HG03159 (cell line): ENCODE data around the gene CALN1.
"Not testable (repeated sequence)": the region's sequence is repeated elsewhere in the genome, so short reads cannot be mapped to it uniquely, and the experiment has no call there.

Source experiments
- ATAC-seq: cut with Tn5 transposase; IDR thresholded peaks from one replicate; pipeline ENCODE4 v1.9.1; 2021; ENCODE audit warnings: mild to moderate bottlenecking, moderate library complexity; ENCODE audit not compliant: unreplicated experiment

The CALN1 gene

GRCh38 chr7:72412121-72412618, at the start of gene CALN1:
Gene CALN1 (minus strand): TSS chr7:72412338.
- ATAC-seq = not testable (repeated sequence)

GRCh38 chr7:72453471-72453870, 41.3 kb upstream of the CALN1 start:
- ATAC-seq = no peak

GRCh38 chr7:72447465-72448204, 35.5 kb upstream of the CALN1 start:
- no peak for ATAC-seq

GRCh38 chr7:72446591-72447462, 34.7 kb upstream of the CALN1 start:
- no peak for ATAC-seq

DNA sequence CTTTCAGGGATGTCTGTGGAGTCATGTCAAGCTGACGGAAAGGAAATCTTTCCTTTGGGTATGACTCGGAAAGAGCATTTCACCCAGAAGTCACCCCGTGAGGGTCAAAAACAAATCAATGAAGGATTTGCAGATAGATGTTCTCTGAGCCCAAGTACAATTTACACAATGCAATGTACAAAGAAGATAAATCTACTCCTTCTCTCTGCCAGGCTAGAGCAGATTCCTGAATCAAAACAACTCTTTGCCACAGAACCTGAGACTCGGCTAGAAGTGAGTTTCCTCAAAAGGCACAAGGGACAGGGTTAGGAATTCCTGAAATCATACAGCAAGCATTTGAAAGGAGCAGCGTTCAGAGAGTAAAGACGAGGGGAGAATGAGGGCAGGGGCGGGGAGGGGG, 34.0 kb upstream of the CALN1 start:
- ATAC-seq = no peak

DNA sequence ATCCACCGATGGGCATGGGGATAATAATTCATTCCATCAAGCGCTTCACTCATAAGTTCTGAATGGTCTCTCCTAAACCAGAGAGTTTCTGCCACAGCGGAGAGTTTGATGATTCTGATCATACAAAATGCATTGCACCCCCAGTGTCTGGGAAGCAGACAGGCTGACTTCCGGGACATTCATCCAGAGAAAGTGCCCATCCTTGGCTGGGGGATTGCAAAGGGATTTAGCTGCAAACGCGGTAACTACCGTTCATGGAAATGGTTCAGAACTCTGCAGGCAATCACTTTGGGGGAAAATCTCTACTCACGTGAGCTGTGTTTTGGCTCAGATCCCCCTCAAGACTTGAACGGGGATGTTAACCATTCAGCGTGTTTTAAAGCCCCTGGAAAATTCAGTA, 33.4 kb upstream of the CALN1 start:
- no peak for ATAC-seq

DNA sequence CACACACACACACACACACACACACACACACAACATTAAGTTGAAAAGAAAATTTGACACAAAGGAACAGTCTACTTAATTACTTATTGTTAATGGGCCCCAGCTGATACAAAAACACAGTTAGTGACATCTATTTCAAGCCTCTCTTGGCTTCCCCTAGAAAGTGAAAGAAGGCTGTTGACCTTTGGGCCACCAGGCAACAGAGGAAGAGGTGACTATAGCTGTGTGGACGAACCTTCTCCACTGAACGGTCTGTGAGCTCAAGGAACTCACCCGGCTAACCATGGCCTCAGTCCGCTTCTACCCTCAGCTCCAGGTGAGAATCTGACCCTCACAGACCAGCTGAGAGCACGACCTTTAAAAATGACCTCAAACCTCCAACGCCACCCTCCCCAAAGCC, 32.9 kb upstream of the CALN1 start:
- ATAC-seq = no peak

- ATAC-seq = no peak
Measured at GRCh38 chr7:72444026-72444776, 32.1 kb upstream of the CALN1 start.

DNA sequence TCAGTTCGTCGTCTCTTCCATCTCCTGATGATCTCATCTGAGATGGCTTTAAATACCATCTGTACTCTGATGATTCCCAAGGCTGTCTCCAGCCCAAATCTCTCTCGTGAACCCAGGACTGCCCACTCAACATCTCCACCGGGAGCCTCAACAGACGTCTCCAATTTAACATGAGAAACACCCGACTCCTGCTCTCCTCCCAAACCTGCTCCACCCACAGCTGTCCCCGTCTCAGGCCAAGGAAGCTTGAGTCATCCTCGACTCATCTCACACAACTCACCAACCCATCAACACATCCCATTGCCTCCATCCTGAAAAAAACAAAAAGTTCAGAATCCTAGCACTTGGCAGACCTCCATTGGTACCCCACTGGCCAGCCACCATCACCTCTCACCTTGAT, 29.7 kb upstream of the CALN1 start:
- no peak for ATAC-seq

GRCh38 chr7:72438491-72438890, 26.4 kb upstream of the CALN1 start:
- no peak for ATAC-seq

DNA sequence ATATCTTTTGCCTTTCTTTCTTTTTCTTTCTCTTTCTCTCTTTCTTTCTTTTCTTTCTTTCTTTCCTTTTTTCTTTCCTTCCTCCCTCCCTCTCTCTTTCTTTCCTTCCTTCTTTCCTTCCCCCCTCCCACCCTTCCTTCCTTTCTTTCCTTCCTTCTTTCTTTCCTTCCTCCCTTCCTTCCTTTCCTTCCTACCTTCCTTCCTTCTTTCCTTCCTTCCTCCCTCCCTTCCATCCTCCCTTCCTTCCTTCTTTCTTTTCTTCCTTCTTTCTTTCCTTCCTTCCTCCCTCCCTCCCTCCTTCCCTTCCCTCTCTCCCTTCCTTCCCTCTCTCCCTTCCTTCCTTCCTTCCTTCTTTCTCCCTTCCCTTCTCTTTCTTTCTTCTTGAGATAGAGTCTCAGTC, 25.5 kb upstream of the CALN1 start:
- ATAC-seq = no peak

DNA sequence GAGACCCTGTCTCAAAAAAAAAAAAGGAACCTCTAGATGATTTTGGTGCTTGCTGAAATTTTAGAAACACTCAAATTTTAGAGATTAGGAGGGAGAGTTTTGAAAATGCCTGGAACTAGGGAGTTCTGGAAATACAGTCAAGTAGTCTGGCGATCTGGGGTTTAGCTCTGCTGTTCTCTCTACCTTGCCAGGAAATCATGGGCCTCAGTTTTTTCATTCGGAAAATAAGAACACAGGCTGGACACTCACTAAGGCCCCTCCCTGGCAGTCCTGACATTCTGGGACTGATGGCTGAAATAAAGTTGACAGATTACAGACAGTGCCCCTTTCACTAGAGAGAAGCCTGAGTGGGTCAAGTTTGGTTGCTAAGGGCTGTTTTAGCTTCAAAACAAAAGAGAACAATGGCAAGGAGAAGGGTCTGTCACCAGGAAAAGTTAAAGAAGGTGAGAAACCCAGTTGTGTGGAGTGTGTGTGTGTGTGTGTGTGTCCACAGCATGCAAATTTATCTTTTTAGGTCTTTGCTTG, 25.0 kb upstream of the CALN1 start:
- no peak for ATAC-seq

GRCh38 chr7:72435925-72436480, 23.9 kb upstream of the CALN1 start:
- ATAC-seq = no peak

- no peak for ATAC-seq
Measured at GRCh38 chr7:72435366-72435765, 23.2 kb upstream of the CALN1 start.

GRCh38 chr7:72430531-72430930, 18.4 kb upstream of the CALN1 start:
- ATAC-seq = no peak

- ATAC-seq = no peak
Measured at GRCh38 chr7:72429316-72429715, 17.2 kb upstream of the CALN1 start.

DNA sequence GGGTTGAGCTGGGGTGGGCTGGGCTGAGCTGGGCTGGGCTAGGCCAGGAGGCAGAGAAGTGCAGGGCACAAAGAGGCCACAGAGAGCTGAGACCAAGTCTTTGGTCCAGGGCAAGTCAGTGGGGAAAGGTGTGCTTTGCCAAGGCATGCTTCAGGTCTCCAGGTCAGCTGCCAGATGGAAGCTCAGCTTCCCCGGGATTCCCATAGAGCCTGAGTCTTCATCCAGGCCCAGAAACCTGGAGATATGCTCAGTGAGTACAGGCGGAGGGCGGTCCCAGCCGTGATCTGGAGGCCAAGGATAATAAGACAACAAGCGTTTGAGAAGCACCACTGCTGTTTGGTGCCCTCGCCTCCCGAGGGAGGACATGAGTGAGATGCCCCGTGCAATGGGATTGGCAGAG, 4.7 kb upstream of the CALN1 start:
- ATAC-seq = no peak

GRCh38 chr7:72415586-72415985, 3.4 kb upstream of the CALN1 start:
- no peak for ATAC-seq

DNA sequence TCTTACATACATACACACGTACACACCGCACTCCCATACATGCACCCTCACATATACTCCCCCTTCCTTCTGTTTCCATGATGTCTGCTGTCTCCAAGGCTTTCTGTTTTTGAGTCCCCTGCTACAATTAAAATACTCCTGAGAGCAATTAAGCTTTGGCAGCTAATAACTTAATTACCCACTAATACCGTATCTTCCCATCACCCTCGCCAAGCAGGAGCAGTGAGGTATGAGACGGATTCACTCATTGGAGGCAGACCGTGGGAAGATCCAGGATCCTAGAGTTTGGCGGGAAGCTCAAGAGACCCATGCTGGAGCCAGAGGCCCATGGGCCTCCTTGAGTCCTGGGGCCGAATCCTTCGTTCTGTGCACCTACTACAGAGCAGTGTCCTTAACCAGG, 1.7 kb upstream of the CALN1 start:
- no peak for ATAC-seq

GRCh38 chr7:72413290-72413689, 1.2 kb upstream of the CALN1 start:
- ATAC-seq = no peak

DNA sequence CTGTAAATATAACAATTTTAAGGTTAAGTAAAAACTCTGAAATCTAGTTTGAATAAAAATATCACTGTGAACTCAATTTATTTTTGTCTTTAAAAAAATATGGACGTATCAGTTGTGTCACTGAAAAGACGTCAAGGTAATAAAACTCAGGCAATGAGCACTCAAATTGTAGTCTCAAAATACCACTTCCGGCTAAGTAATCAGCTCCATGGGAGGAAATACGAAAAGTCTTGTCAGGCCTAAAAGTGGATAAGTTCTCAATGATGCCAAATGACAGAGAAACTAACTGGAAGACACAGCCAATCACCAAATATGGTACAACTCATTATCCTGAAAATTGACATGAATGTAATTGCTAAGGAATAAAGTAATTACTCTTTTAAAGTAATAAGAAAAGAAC, 719 bp downstream of the CALN1 start:
- ATAC-seq = no peak
